GM12892 (cell line): ENCODE results near the gene CPOX.

Experiments
- POLR2A ChIP-seq: IDR thresholded peaks from 2 replicates; pipeline ENCODE4 v1.6.1; 2011; ENCODE audit warnings: low read depth, low read length, control low read depth
- POLR2AphosphoS5 ChIP-seq: IDR thresholded peaks from 2 replicates; pipeline ENCODE4 v1.6.1; 2011; ENCODE audit warnings: low read depth, low read length, control low read depth
- TAF1 ChIP-seq: IDR thresholded peaks from 2 replicates; pipeline ENCODE4 v1.6.1; 2011; ENCODE audit warnings: low read depth, mild to moderate bottlenecking, control low read depth, low read length, borderline replicate concordance

DNA sequence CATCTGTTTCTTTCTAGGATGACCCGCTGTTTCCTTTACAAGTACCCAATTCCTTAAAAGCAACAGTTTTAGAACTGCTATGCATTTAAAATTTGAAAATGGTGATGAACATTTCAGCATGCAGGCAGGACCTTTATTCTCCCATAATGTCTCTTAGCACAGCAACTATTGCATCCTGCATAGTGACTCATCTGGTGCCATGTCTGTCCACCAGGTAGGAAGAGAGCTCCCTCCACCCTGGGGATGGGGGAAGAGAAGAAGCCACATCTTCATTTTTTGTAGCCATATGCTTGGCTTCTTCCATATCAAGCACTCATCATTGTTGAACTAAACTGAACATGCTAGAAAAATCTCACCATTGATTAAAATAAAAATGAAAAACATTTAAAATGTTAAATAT is 51.7 kb downstream of the CPOX start:
- TF ChIP-seq POLR2AphosphoS5 (0 out of 2 replicates have a peak, but pooled peaks have one; percentile 35), POLR2A (no peak), TAF1 (no peak)
